Neuronal stem cell (in vitro differentiated cells): Measurements from ENCODE around the gene RBM4B.

Source experiments
- DNase-seq: peaks from one replicate; pipeline ENCODE4 v3.0.0-alpha.2; 2013; ENCODE audit warnings: low spot score
- H2AFZ ChIP-seq: one replicate; pipeline ENCODE4 v1.6.1; 2013; ENCODE audit warnings: mild to moderate bottlenecking, low read length, inconsistent platforms
- H2AK5ac ChIP-seq: 2 replicates; pipeline ENCODE4 v1.6.1; 2013; ENCODE audit warnings: low read depth, mild to moderate bottlenecking, inconsistent platforms, low read length, moderate library complexity, mixed read lengths
- H2BK120ac ChIP-seq: 2 replicates; pipeline ENCODE4 v1.6.1; 2013; ENCODE audit warnings: low read depth, mild to moderate bottlenecking, inconsistent platforms, low read length, moderate library complexity, mixed read lengths
- H2BK12ac ChIP-seq: one replicate; pipeline ENCODE4 v1.6.1; 2013; ENCODE audit warnings: low read length, inconsistent platforms
- H2BK15ac ChIP-seq: 2 replicates; pipeline ENCODE4 v1.6.1; 2013; ENCODE audit warnings: mild to moderate bottlenecking, low read length, inconsistent platforms, mixed read lengths
- H2BK5ac ChIP-seq: one replicate; pipeline ENCODE4 v1.6.1; 2013; ENCODE audit warnings: inconsistent platforms, mild to moderate bottlenecking, low read length, moderate library complexity
- H3K14ac ChIP-seq: one replicate; pipeline ENCODE4 v1.6.1; 2013; ENCODE audit warnings: low read length, inconsistent platforms
- H3K18ac ChIP-seq: 2 replicates; pipeline ENCODE4 v1.6.1; 2013; ENCODE audit warnings: low read length, inconsistent platforms
- H3K23ac ChIP-seq: 2 replicates; pipeline ENCODE4 v1.6.1; 2013; ENCODE audit warnings: low read depth, mild to moderate bottlenecking, mixed read lengths, low read length, inconsistent platforms; ENCODE audit not compliant: poor library complexity
- H3K27ac ChIP-seq: replicated peaks from 3 replicates; pipeline ENCODE4 v1.5.1; 2013; ENCODE audit warnings: low read length, inconsistent platforms
- H3K27me3 ChIP-seq, 3 experiments: 2 replicates each; pipeline ENCODE4 v1.6.1; 2013; ENCODE audit warnings: low read length in 3 of 3, mild to moderate bottlenecking in 2 of 3, inconsistent platforms in 1 of 3, low read depth in 1 of 3, mixed read lengths in 1 of 3, moderate library complexity in 1 of 3; ENCODE audit not compliant: control insufficient read depth in 3 of 3, insufficient read depth in 3 of 3
- H3K36me3 ChIP-seq, 2 donors: replicated peaks in 1 of 2; 2 replicates each; pipeline ENCODE4 v1.6.1; 2013; ENCODE audit warnings: low read length in 2 of 2; ENCODE audit not compliant: control insufficient read depth in 2 of 2, insufficient read depth in 2 of 2
- H3K4ac ChIP-seq: 2 replicates; pipeline ENCODE4 v1.6.1; 2013; ENCODE audit warnings: inconsistent platforms, mild to moderate bottlenecking, low read length, moderate library complexity
- H3K4me1 ChIP-seq, 2 donors: 1 replicate in 1 of 2; 2 replicates in 1 of 2; pipeline ENCODE4 v1.6.1; 2013; ENCODE audit warnings: low read length in 2 of 2, low read depth in 1 of 2; ENCODE audit not compliant: control insufficient read depth in 2 of 2, insufficient read depth in 1 of 2
- H3K4me2 ChIP-seq: one replicate; pipeline ENCODE4 v1.6.1; 2013; ENCODE audit warnings: mild to moderate bottlenecking, low read length, inconsistent platforms; ENCODE audit not compliant: insufficient read depth, poor library complexity, severe bottlenecking
- H3K4me3 ChIP-seq, 2 donors: 2 replicates each; pipeline ENCODE4 v1.5.1; 2013; ENCODE audit warnings: low read length in 2 of 2, mild to moderate bottlenecking in 2 of 2, inconsistent platforms in 1 of 2, moderate library complexity in 1 of 2
- H3K79me1 ChIP-seq: one replicate; pipeline ENCODE4 v1.6.1; 2013; ENCODE audit warnings: low read depth, mild to moderate bottlenecking, inconsistent platforms, low read length, moderate library complexity
- H3K9ac ChIP-seq: one replicate; pipeline ENCODE4 v1.6.1; 2013; ENCODE audit warnings: mild to moderate bottlenecking, low read depth, low read length, inconsistent platforms; ENCODE audit not compliant: poor library complexity
- H3K9me3 ChIP-seq, 2 donors: replicated peaks in 1 of 2; 2 replicates each; pipeline versions ENCODE3 to v1.6.1; 2013; ENCODE audit warnings: low read length in 2 of 2, mild to moderate bottlenecking in 2 of 2, inconsistent platforms in 1 of 2, low read depth in 1 of 2, mixed read lengths in 1 of 2, moderate library complexity in 1 of 2; ENCODE audit not compliant: control insufficient read depth in 2 of 2, insufficient read depth in 1 of 2
- H4K8ac ChIP-seq: one replicate; pipeline ENCODE4 v1.6.1; 2013; ENCODE audit warnings: low read depth, mild to moderate bottlenecking, inconsistent platforms, low read length, moderate library complexity
- H4K91ac ChIP-seq: one replicate; pipeline ENCODE4 v1.6.1; 2013; ENCODE audit warnings: low read length, low read depth, mild to moderate bottlenecking, inconsistent platforms; ENCODE audit not compliant: poor library complexity
- WGBS, 2 donors: extraction: QIAGEN DNeasy Blood & Tissue Kit; methylation state at CpG; one replicate each; pipeline ENCODE4 v1.1.7; 2013; ENCODE audit warnings: missing lambda C conversion rate in 2 of 2, mixed read lengths in 1 of 2; ENCODE audit not compliant: insufficient read length in 2 of 2, insufficient replicate concordance in 1 of 2; ENCODE audit errors: extremely low coverage in 2 of 2; 5-methylcytosine and 5-hydroxymethylcytosine counted together

Gene RBM4B

DNA sequence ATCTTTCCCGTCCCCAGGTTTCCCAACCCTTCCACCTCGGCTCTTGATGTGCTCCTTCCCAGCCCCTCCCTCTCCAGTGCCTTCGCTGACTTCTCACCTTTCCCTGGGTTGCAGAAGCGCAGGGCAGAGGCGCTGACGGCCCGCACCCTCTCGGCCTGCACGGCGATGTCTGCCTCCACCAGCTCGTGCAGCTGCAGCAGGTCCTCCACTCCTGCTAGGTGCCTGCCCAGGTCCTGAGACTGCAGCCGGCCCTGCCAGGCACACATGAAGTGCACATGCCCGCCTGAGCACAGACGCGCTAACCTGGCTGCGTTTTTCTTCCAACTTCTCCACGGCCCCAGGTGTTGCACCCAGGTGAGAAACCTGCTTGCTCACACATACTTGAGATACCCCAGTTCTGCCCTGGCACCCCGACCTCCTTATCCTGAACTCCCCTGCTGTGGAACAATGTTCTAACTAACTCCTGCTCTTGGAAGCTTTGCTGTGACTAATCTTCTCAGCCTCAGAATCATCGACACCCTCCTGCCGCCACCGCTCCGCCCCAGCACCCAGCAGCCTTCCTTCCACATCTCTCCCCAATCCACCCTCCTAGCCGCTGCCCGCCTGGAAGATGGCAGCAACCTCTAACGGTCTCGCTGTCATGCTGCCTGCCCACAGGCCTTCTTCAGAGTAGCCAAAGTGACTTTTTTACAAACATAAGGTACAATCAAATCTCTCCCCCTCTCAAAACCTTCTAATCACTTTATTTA, 28.1 kb upstream of the RBM4B start:
- no peak overlapping the region for H3K18ac ChIP-seq
- H4K91ac ChIP-seq, result no peak overlapping the region
- no peak overlapping the region for H2BK120ac ChIP-seq
- no peaks in the 10 kb centered on the region for H3K9me3 ChIP-seq
- peaks cover 4% of the 10 kb centered on the region for H3K79me1 ChIP-seq
- H2BK12ac ChIP-seq, result no peak overlapping the region
- H2AK5ac ChIP-seq, result no peak overlapping the region
- H3K9ac ChIP-seq, result peak overlapping the region; percentile 30
- H3K14ac ChIP-seq, result no peak overlapping the region
- H3K4me3 ChIP-seq, result no peak overlapping the region
- WGBS, 2 donors, result no CpG with 5 or more reads among the region's 26 CpGs
- no peak for DNase-seq
- H2BK15ac ChIP-seq, result no peak overlapping the region
- H3K4ac ChIP-seq, result no peak overlapping the region
- no peak overlapping the region for H2BK5ac ChIP-seq
- no peaks in the 10 kb centered on the region for H3K4me1 ChIP-seq
- H3K27me3 ChIP-seq, result no peaks in the 10 kb centered on the region
- H3K4me2 ChIP-seq, result no peak overlapping the region
- peaks cover 37 to 73% of the 10 kb centered on the region in 2 donors for H3K36me3 ChIP-seq
- H4K8ac ChIP-seq, result no peak overlapping the region
- no peak overlapping the region for H3K23ac ChIP-seq
- no peak overlapping the region for H3K27ac ChIP-seq
- H2AFZ ChIP-seq, result no peak overlapping the region

DNA sequence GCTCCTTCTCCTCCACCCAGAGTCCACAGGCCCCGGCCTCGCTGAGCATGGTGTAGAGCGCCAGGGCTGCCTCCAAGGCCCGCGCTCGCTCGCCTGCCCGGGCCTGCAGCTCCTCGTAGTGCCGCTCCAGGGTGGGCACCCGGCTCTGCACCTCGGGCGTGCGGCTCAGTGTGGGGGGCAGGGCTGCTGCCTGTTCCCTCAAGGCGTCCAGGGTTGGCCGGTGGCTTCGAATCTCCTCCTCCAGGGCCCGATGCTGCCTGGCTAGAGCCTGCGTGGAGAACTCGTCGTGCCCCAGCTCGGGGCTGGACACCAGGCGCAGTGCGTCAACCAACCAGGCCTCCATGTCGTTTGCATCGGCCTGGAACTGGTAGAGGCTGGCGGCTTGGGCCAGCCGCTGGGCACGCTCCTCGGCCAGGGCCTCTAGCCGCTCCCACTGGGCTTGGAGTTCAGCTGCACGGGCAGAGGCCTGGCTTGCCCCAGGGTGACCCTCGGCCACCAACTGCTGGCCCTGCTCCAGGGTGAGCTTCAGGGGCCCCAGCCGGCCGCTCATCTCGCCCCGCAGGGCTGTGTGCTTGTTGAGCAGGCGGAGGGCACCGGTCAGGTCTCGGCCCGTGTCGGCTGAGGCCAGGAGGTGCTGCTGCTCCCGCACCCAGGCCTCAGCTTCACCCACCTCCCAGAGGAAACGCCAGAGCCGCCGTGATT, 27.1 kb upstream of the RBM4B start:
- H2BK12ac ChIP-seq, result no peak overlapping the region
- H3K4ac ChIP-seq, result no peak overlapping the region
- no peak overlapping the region for H2AFZ ChIP-seq
- peak overlapping the region; percentile 66 for H2BK5ac ChIP-seq
- no CpG with 5 or more reads among the region's 46 CpGs for WGBS, 2 donors
- H3K4me3 ChIP-seq, result no peak overlapping the region
- H3K23ac ChIP-seq, result no peak overlapping the region
- no peak overlapping the region for H3K27ac ChIP-seq
- no peak overlapping the region for H4K8ac ChIP-seq
- no peaks in the 10 kb centered on the region for H3K4me1 ChIP-seq
- H4K91ac ChIP-seq, result no peak overlapping the region
- peaks cover 39 to 73% of the 10 kb centered on the region in 2 donors for H3K36me3 ChIP-seq
- no peak overlapping the region for H2BK120ac ChIP-seq
- peak overlapping the region; percentile 21 for H3K14ac ChIP-seq
- no peak for DNase-seq
- H2AK5ac ChIP-seq, result no peak overlapping the region
- H3K27me3 ChIP-seq, result no peaks in the 10 kb centered on the region
- H2BK15ac ChIP-seq, result no peak overlapping the region
- H3K79me1 ChIP-seq, result peaks cover 4% of the 10 kb centered on the region
- H3K18ac ChIP-seq, result no peak overlapping the region
- H3K9me3 ChIP-seq, result no peaks in the 10 kb centered on the region
- no peak overlapping the region for H3K4me2 ChIP-seq
- H3K9ac ChIP-seq, result peak overlapping the region; percentile 44

DNA sequence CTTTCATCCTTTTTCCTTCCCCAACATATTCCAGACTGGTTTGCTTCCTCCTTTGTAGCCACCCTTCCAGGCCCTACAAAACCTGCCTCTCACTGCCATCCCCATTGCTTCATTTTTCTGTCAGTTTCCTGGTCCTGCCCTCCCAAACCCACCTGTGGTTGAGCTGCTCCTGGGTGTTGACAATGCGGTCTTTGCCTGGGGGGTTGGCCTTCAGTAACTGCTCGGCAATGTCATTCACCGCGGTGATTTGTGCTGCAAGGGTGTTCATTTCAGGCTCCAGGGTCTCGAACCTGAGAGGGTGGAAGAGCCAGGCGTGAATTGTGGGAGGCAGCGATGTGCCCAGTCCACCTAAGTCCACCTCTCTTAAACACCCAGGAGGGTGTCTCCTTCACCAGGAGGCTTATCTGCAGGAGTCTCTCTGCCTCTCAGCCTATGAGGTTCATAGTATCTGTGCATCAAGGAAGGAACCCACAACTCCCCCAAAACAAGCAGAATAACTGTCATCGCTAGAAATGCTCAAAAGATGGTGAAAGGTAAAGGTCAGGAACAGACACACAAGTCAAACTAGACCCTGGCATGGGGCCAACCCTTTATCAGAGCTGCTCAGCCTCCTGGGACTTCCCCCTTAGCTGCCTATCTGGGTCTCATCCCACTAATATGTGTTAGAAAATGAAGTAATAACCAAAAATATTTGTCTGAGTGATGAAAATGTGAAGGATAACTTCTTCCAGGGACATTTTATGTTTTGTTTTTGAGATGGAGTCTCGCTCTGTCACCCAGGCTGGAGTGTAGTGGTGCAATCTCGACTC, 23.9 kb upstream of the RBM4B start:
- no peak overlapping the region for H3K18ac ChIP-seq
- DNase-seq, result no peak
- H2AK5ac ChIP-seq, result no peak overlapping the region
- H3K4me3 ChIP-seq, result no peak overlapping the region
- no peak overlapping the region for H4K8ac ChIP-seq
- H2BK5ac ChIP-seq, result no peak overlapping the region
- H2BK120ac ChIP-seq, result no peak overlapping the region
- H3K36me3 ChIP-seq, result peaks cover 53 to 77% of the 10 kb centered on the region in 2 donors
- no CpG with 5 or more reads among the region's 10 CpGs for WGBS, 2 donors
- H2BK15ac ChIP-seq, result no peak overlapping the region
- no peak overlapping the region for H3K23ac ChIP-seq
- no peak overlapping the region for H2AFZ ChIP-seq
- H3K9ac ChIP-seq, result no peak overlapping the region
- H3K4ac ChIP-seq, result no peak overlapping the region
- no peak overlapping the region for H4K91ac ChIP-seq
- H3K79me1 ChIP-seq, result peaks cover 4% of the 10 kb centered on the region
- H2BK12ac ChIP-seq, result no peak overlapping the region
- H3K4me1 ChIP-seq, result no peaks in the 10 kb centered on the region
- H3K14ac ChIP-seq, result no peak overlapping the region
- no peak overlapping the region for H3K27ac ChIP-seq
- peaks cover 0 to 6% of the 10 kb centered on the region in 2 donors for H3K9me3 ChIP-seq
- no peaks in the 10 kb centered on the region for H3K27me3 ChIP-seq
- H3K4me2 ChIP-seq, result no peak overlapping the region

DNA sequence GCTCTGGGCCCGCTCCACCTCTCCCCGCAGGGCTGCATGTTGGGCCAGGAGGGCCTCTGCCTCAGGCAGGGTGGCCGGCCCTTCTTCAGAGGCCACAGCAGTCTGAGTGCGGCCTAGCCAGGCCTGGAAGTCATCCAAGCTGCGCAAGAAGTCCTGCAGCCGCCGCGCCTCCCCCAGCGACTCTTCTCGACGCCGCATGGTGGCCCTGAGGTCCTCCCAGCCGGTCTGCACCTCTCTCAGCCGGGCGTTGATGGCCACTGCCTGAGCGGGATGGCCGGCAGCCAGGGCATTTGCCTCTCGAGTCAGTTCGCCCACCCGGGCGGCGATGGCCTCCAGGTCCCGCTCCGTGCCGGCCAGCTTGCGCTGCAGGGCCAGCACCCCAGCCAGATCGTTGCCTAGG, 23.1 kb upstream of the RBM4B start:
- peaks cover 0 to 6% of the 10 kb centered on the region in 2 donors for H3K9me3 ChIP-seq
- no CpG with 5 or more reads among the region's 27 CpGs for WGBS, 2 donors

More for the DNA sequence above, 23.1 kb upstream of the RBM4B start:
- no peak overlapping the region for H2AFZ ChIP-seq
- H3K79me1 ChIP-seq, result peaks cover 4% of the 10 kb centered on the region
- H3K9ac ChIP-seq, result no peak overlapping the region
- no peak overlapping the region for H2AK5ac ChIP-seq
- H4K91ac ChIP-seq, result no peak overlapping the region
- DNase-seq, result no peak
- no peak overlapping the region for H3K4me2 ChIP-seq
- H2BK5ac ChIP-seq, result no peak overlapping the region
- H4K8ac ChIP-seq, result peak overlapping the region; percentile 76
- H3K4me1 ChIP-seq, result no peaks in the 10 kb centered on the region
- no peak overlapping the region for H2BK120ac ChIP-seq
- H3K4me3 ChIP-seq, result no peak overlapping the region
- H3K27ac ChIP-seq, result no peak overlapping the region
- H3K14ac ChIP-seq, result no peak overlapping the region
- no peaks in the 10 kb centered on the region for H3K27me3 ChIP-seq
- no peak overlapping the region for H3K18ac ChIP-seq
- H3K4ac ChIP-seq, result no peak overlapping the region
- H3K23ac ChIP-seq, result no peak overlapping the region
- no peak overlapping the region for H2BK12ac ChIP-seq
- peaks cover 55 to 82% of the 10 kb centered on the region in 2 donors for H3K36me3 ChIP-seq
- no peak overlapping the region for H2BK15ac ChIP-seq
